CD14-positive monocyte (primary cell): ENCODE data around the gene LHFPL3. TPM values are rescaled to one million over a fixed set of nuclear protein-coding genes. Genes with fewer than 3 reads are reported as not detected.

Source experiments
- DNase-seq, 3 donors: peaks; one replicate each; pipeline ENCODE4 v3.0.0-alpha.2; 2011 to 2022
- H2AFZ ChIP-seq: 2 replicates; pipeline ENCODE4 v1.6.0; 2012; ENCODE audit warnings: mild to moderate bottlenecking, low read depth, low read length, inconsistent platforms; ENCODE audit not compliant: insufficient read depth, poor library complexity, severe bottlenecking
- H3K27ac ChIP-seq, 2 donors: 1 replicate in 1 of 2; 2 replicates in 1 of 2; pipeline ENCODE4 v1.5.1; 2012 to 2013; ENCODE audit warnings: low read length in 2 of 2, control low read depth in 1 of 2, inconsistent platforms in 1 of 2, low read depth in 1 of 2, mild to moderate bottlenecking in 1 of 2
- H3K27me3 ChIP-seq, 2 donors: one replicate each; pipeline versions ENCODE4 v1.6.0 to v1.6.1; 2011 to 2013; ENCODE audit warnings: low read length in 2 of 2; ENCODE audit not compliant: control insufficient read depth in 2 of 2, insufficient read depth in 2 of 2
- H3K36me3 ChIP-seq, 2 donors: replicated peaks in 1 of 2; 1 replicate in 1 of 2; 2 replicates in 1 of 2; pipeline versions ENCODE4 v1.5.1 to v1.6.1; 2012 to 2013; ENCODE audit warnings: low read length in 2 of 2, control low read depth in 1 of 2, inconsistent platforms in 1 of 2, mild to moderate bottlenecking in 1 of 2; ENCODE audit not compliant: insufficient read depth in 2 of 2, control insufficient read depth in 1 of 2
- H3K4me1 ChIP-seq, 2 donors: 1 replicate in 1 of 2; 2 replicates in 1 of 2; pipeline versions ENCODE4 v1.5.1 to v1.6.1; 2012 to 2013; ENCODE audit warnings: low read length in 2 of 2, control low read depth in 1 of 2, inconsistent platforms in 1 of 2, mild to moderate bottlenecking in 1 of 2, moderate library complexity in 1 of 2; ENCODE audit not compliant: insufficient read depth in 2 of 2, control insufficient read depth in 1 of 2
- H3K4me2 ChIP-seq: replicated peaks from 2 replicates; pipeline ENCODE3; 2012; ENCODE audit warnings: low read length, moderate library complexity, mild to moderate bottlenecking; ENCODE audit not compliant: poor library complexity, severe bottlenecking; ENCODE audit errors: extremely low read depth
- H3K4me3 ChIP-seq, 3 experiments: fragments of 200-600 bp in 1 of 3; sonication (generic) in 1 of 3; replicated peaks in 1 of 3; 1 replicate in 2 of 3; 2 replicates in 1 of 3; pipeline ENCODE4 v1.5.1; 2011 to 2013; ENCODE audit warnings: low read length in 3 of 3, mild to moderate bottlenecking in 3 of 3, control low read depth in 2 of 3, low read depth in 2 of 3, inconsistent platforms in 1 of 3, moderate library complexity in 1 of 3
- H3K79me2 ChIP-seq: 2 replicates; pipeline ENCODE4 v1.6.0; 2012; ENCODE audit warnings: mild to moderate bottlenecking, control low read depth, inconsistent platforms, low read length, moderate library complexity; ENCODE audit not compliant: insufficient read depth
- H3K9ac ChIP-seq: 2 replicates; pipeline ENCODE4 v1.6.0; 2017; ENCODE audit warnings: low read length, mild to moderate bottlenecking; ENCODE audit not compliant: insufficient read depth, poor library complexity, severe bottlenecking
- H3K9me3 ChIP-seq, 2 donors: replicated peaks in 1 of 2; 1 replicate in 1 of 2; 2 replicates in 1 of 2; pipeline versions ENCODE4 v1.5.1 to v1.6.1; 2012 to 2013; ENCODE audit warnings: low read length in 2 of 2, control low read depth in 1 of 2; ENCODE audit not compliant: control insufficient read depth in 1 of 2, insufficient read depth in 1 of 2
- H4K20me1 ChIP-seq: 2 replicates; pipeline ENCODE4 v1.6.0; 2012; ENCODE audit warnings: mild to moderate bottlenecking, low read length, control low read depth, moderate library complexity; ENCODE audit not compliant: insufficient read depth
- H3K27ac Mint-ChIP-seq, 7 donors: one replicate each; pipeline ENCODE4 v1.8.0; 2020; ENCODE audit warnings: mild to moderate bottlenecking in 7 of 7, mixed read lengths in 7 of 7, moderate library complexity in 6 of 7, inconsistent platforms in 2 of 7
- H3K27me3 Mint-ChIP-seq, 3 donors: one replicate each; pipeline ENCODE4 v1.8.0; 2021 to 2022; ENCODE audit warnings: low read depth in 3 of 3, mild to moderate bottlenecking in 3 of 3, mixed read lengths in 3 of 3, moderate library complexity in 3 of 3, inconsistent platforms in 1 of 3
- H3K36me3 Mint-ChIP-seq, 2 donors: one replicate each; pipeline ENCODE4 v1.8.0; 2020; ENCODE audit warnings: mixed read lengths in 2 of 2, inconsistent platforms in 1 of 2, mild to moderate bottlenecking in 1 of 2
- H3K4me1 Mint-ChIP-seq: one replicate; pipeline ENCODE4 v1.8.0; 2020; ENCODE audit warnings: mild to moderate bottlenecking, mixed read lengths
- H3K4me3 Mint-ChIP-seq, 2 donors: one replicate each; pipeline ENCODE4 v1.8.0; 2020; ENCODE audit warnings: mild to moderate bottlenecking in 2 of 2, mixed read lengths in 2 of 2, moderate library complexity in 1 of 2
- H3K9me3 Mint-ChIP-seq, 7 donors: one replicate each; pipeline ENCODE4 v1.8.0; 2020 to 2022; ENCODE audit warnings: mixed read lengths in 7 of 7, mild to moderate bottlenecking in 6 of 7, moderate library complexity in 6 of 7, inconsistent platforms in 2 of 7
- CTCF ChIP-seq: fragments of 200-600 bp; IDR thresholded peaks from one replicate; pipeline ENCODE4 v1.8.0; 2022; ENCODE audit warnings: antibody characterized with exemption, mild to moderate bottlenecking
- WGBS: methylation state at CpG from one replicate; pipeline ENCODE4 v1.1.5; 2013; ENCODE audit warnings: missing lambda C conversion rate; ENCODE audit not compliant: insufficient coverage; 5-methylcytosine and 5-hydroxymethylcytosine counted together
- intact Hi-C, 2 donors: fragments of 100-400 bp; cut with micrococcal nuclease; formaldehyde crosslinking; loops; one replicate each; pipeline versions ENCODE4 v1.15.0 to v1.15.1; 2023
- polyA plus RNA-seq, 3 donors: library from polyadenylated mRNA; depleted of rRNA in 1 of 3; unstranded in 2 of 3; stranded (reverse) in 1 of 3; fragments of 300-500 nt in 2 of 3; fragments of >200 nt in 1 of 3; fragmentation: Illumina TruSeq in 2 of 3; gene quantifications; 1 replicate in 2 of 3; 2 replicates in 1 of 3; pipeline ENCODE4 v1.2.3, GENCODE V29; 2012 to 2021

The LHFPL3 gene
- polyA plus RNA-seq, 3 donors: not detected

- Histone ChIP-seq H3K79me2 (no peaks in the 10 kb centered on the region), H3K27ac (no peak overlapping the region), H3K4me2 (no peak overlapping the region), H2AFZ (no peak overlapping the region), H3K4me1 (no peaks in the 10 kb centered on the region), H3K4me3 (no peak overlapping the region), H3K27me3 (no peaks in the 10 kb centered on the region), H3K9me3 (no peaks in the 10 kb centered on the region), H3K9ac (no peak overlapping the region), H3K36me3 (no peaks in the 10 kb centered on the region), H4K20me1 (no peaks in the 10 kb centered on the region)
- Mint-ChIP-seq H3K4me1 (no peaks in the 10 kb centered on the region), H3K4me3 (no peak overlapping the region), H3K36me3 (no peaks in the 10 kb centered on the region), H3K27me3 (peaks cover 1 to 6% (median 3%) of the 10 kb centered on the region in 3 donors), H3K9me3 (peaks cover 0 to 2% (median 0%) of the 10 kb centered on the region in 7 donors), H3K27ac (no peak overlapping the region)
- DNase-seq: no peak
- intact Hi-C loops: loop anchor here (10.0 kb wide), 2 partner anchors 1340 to 1350 kb away; no protein-coding TSS in a partner anchor
- WGBS: 100% methylated on average over 2 of the region's 2 CpGs
- TF ChIP-seq CTCF: no peak
Measured at GRCh38 chr7:104914421-104914820, 586.0 kb downstream of the LHFPL3 start.

GRCh38 chr7:104921596-104921995 is 593.2 kb downstream of the LHFPL3 start:
- intact Hi-C loops: loop anchor here in 1 of 2 donors (5.0 kb wide), 2 partner anchors 61 to 121 kb away; no protein-coding TSS in a partner anchor
- H2AFZ ChIP-seq: peak overlapping the region; percentile 21
- 100% methylated on average over 1 of the region's 2 CpGs for whole genome bisulfite sequencing
- H3K4me3 ChIP-seq: no peak overlapping the region
- no peaks in the 10 kb centered on the region for H4K20me1 ChIP-seq
- Mint-ChIP-seq H3K9me3 (no peaks in the 10 kb centered on the region), H3K36me3 (no peaks in the 10 kb centered on the region), H3K4me3 (no peak overlapping the region), H3K4me1 (peaks cover 4% of the 10 kb centered on the region), H3K27ac (no peak overlapping the region), H3K27me3 (peaks cover 0 to 3% (median 2%) of the 10 kb centered on the region in 3 donors)
- H3K27me3 ChIP-seq: no peaks in the 10 kb centered on the region
- H3K27ac ChIP-seq: no peak overlapping the region
- no peak for DNase-seq
- no peaks in the 10 kb centered on the region for H3K79me2 ChIP-seq
- peaks cover 0 to 2% of the 10 kb centered on the region in 2 donors for H3K4me1 ChIP-seq
- no peak overlapping the region for H3K4me2 ChIP-seq
- H3K9ac ChIP-seq: no peak overlapping the region
- no peak for TF ChIP-seq CTCF
- no peaks in the 10 kb centered on the region for H3K36me3 ChIP-seq
- no peaks in the 10 kb centered on the region for H3K9me3 ChIP-seq
